ENCODE results near the gene ITPRID1.
"Not testable (repeated sequence)": the region's sequence is repeated elsewhere in the genome, so short reads cannot be mapped to it uniquely, and the experiment has no call there.

ITPRID1 gene

GRCh38 chr7:31521336-31522010, 7.6 kb downstream of the ITPRID1 start:
- H3K36me3 ChIP-seq (replicated peaks; ENCODE audit: low read depth, low read length): no peaks in the 10 kb centered on the region
- H3K9ac ChIP-seq (ENCODE audit: low read length): no peak overlapping the region
- H3K27ac ChIP-seq (ENCODE audit: low read length): no peak overlapping the region
- no peaks in the 10 kb centered on the region for H4K20me1 ChIP-seq (ENCODE audit: insufficient read depth, low read length)
- TF ChIP-seq CTCF (IDR thresholded peaks at IDR 0.05; ENCODE audit: low read depth, low read length) (no peak), EZH2phosphoT487 (IDR thresholded peaks at IDR 0.05; ENCODE audit: low read depth) (no peak)
- H2AFZ ChIP-seq (ENCODE audit: low read depth, low read length): no peak overlapping the region
- H3K27me3 ChIP-seq (ENCODE audit: low read depth, low read length): no peaks in the 10 kb centered on the region
- H3K9me3 ChIP-seq (ENCODE audit: insufficient read depth, low read length): no peaks in the 10 kb centered on the region
- no peak overlapping the region for H3K4me3 ChIP-seq (ENCODE audit: low read length)
- no peaks in the 10 kb centered on the region for H3K4me1 ChIP-seq (ENCODE audit: low read length)
- no peak overlapping the region for H3K4me2 ChIP-seq (ENCODE audit: low read length)
- H3K79me2 ChIP-seq (ENCODE audit: low read length): no peaks in the 10 kb centered on the region

- Histone ChIP-seq H3K9ac (ENCODE audit: low read length) (no peak overlapping the region), H3K27ac (ENCODE audit: low read length) (no peak overlapping the region), H3K9me3 (ENCODE audit: insufficient read depth, low read length) (no peaks in the 10 kb centered on the region), H3K4me2 (ENCODE audit: low read length) (no peak overlapping the region), H3K79me2 (ENCODE audit: low read length) (no peaks in the 10 kb centered on the region), H4K20me1 (ENCODE audit: insufficient read depth, low read length) (no peaks in the 10 kb centered on the region), H3K4me3 (ENCODE audit: low read length) (no peak overlapping the region), H2AFZ (ENCODE audit: low read depth, low read length) (no peak overlapping the region), H3K4me1 (ENCODE audit: low read length) (no peaks in the 10 kb centered on the region), H3K36me3 (replicated peaks; ENCODE audit: low read depth, low read length) (no peaks in the 10 kb centered on the region), H3K27me3 (ENCODE audit: low read depth, low read length) (no peaks in the 10 kb centered on the region)
- TF ChIP-seq CTCF (IDR thresholded peaks at IDR 0.05; ENCODE audit: low read depth, low read length): no peak
- no peak for TF ChIP-seq EZH2phosphoT487 (IDR thresholded peaks at IDR 0.05; ENCODE audit: low read depth)
Observed at GRCh38 chr7:31526864-31527263, 13.0 kb downstream of the ITPRID1 start.

DNA sequence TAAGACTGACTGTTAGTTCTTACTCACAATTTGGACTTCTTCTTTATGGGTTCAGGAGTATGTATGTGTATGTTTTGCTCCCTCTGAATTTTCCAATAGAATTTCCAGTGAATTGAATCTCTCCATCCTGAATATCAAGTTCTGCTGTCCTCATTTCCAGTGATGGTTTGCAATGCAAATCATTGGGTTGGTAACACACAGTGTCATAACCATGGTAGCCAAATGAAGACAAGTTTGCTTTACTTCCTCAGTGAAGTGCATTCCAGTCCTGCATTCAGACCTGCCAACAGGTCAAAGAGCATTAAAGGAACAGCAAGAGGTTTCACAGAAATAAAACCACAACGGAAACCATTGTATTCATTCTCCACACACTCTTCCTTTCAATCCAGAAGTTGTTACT, 15.2 kb downstream of the ITPRID1 start:
- Histone ChIP-seq H2AFZ (ENCODE audit: low read depth, low read length) (no peak overlapping the region), H3K27ac (ENCODE audit: low read length) (no peak overlapping the region)

GRCh38 chr7:31540651-31541185, 26.8 kb downstream of the ITPRID1 start:
- not testable (repeated sequence) for H3K4me3 ChIP-seq (ENCODE audit: low read length); H3K4me1 ChIP-seq (ENCODE audit: low read length); H3K27ac ChIP-seq (ENCODE audit: low read length); H3K4me2 ChIP-seq (ENCODE audit: low read length); H3K36me3 ChIP-seq (replicated peaks; ENCODE audit: low read depth, low read length); H3K9me3 ChIP-seq (ENCODE audit: insufficient read depth, low read length); H3K27me3 ChIP-seq (ENCODE audit: low read depth, low read length); H3K79me2 ChIP-seq (ENCODE audit: low read length); H2AFZ ChIP-seq (ENCODE audit: low read depth, low read length); H3K9ac ChIP-seq (ENCODE audit: low read length); H4K20me1 ChIP-seq (ENCODE audit: insufficient read depth, low read length)

More for the DNA sequence above, 15.2 kb downstream of the ITPRID1 start:
- no peak overlapping the region for H3K9ac ChIP-seq (ENCODE audit: low read length)
- no peaks in the 10 kb centered on the region for H3K9me3 ChIP-seq (ENCODE audit: insufficient read depth, low read length)
- H4K20me1 ChIP-seq (ENCODE audit: insufficient read depth, low read length): no peaks in the 10 kb centered on the region
- H3K4me2 ChIP-seq (ENCODE audit: low read length): no peak overlapping the region
- H3K36me3 ChIP-seq (replicated peaks; ENCODE audit: low read depth, low read length): no peaks in the 10 kb centered on the region
- no peak overlapping the region for H3K4me3 ChIP-seq (ENCODE audit: low read length)
- TF ChIP-seq CTCF (IDR thresholded peaks at IDR 0.05; ENCODE audit: low read depth, low read length) (no peak), EZH2phosphoT487 (IDR thresholded peaks at IDR 0.05; ENCODE audit: low read depth) (no peak)
- no peaks in the 10 kb centered on the region for H3K27me3 ChIP-seq (ENCODE audit: low read depth, low read length)
- no peaks in the 10 kb centered on the region for H3K4me1 ChIP-seq (ENCODE audit: low read length)
- no peaks in the 10 kb centered on the region for H3K79me2 ChIP-seq (ENCODE audit: low read length)

Data from OCI-LY3 (cell line).